GM12874 (cell line): ENCODE data around the gene CCDC91.

Source experiments
- CTCF ChIP-seq: IDR thresholded peaks from 2 replicates; pipeline ENCODE4 v1.5.1; 2011; ENCODE audit warnings: low read depth, mild to moderate bottlenecking, control low read depth, low read length, moderate library complexity; ENCODE audit not compliant: insufficient read depth

The CCDC91 gene

GRCh38 chr12:28582672-28583376 lies 392.6 kb downstream of the CCDC91 start:
- TF ChIP-seq CTCF = no peak

GRCh38 chr12:28583701-28584261 lies 393.5 kb downstream of the CCDC91 start:
- TF ChIP-seq CTCF = peak; percentile 12; the same call in 1 of the 2 replicates

- TF ChIP-seq CTCF = no peak
Observed at GRCh38 chr12:28585146-28585545, 394.9 kb downstream of the CCDC91 start.

GRCh38 chr12:28586481-28586880 lies 396.2 kb downstream of the CCDC91 start:
- TF ChIP-seq CTCF = no peak

GRCh38 chr12:28591831-28592230 lies 401.6 kb downstream of the CCDC91 start:
- no peak for TF ChIP-seq CTCF
